CD4-positive, alpha-beta T cell treated with Interleukin-15 for 1 hour (primary cell): Measurements from ENCODE around the gene OR14J1.
"Not testable (repeated sequence)": the region's sequence is repeated elsewhere in the genome, so short reads cannot be mapped to it uniquely, and the experiment has no call there.

Source experiments
- DNase-seq: peaks from one replicate; pipeline ENCODE4 v3.0.0-alpha.2; 2020

OR14J1 gene, protein sequence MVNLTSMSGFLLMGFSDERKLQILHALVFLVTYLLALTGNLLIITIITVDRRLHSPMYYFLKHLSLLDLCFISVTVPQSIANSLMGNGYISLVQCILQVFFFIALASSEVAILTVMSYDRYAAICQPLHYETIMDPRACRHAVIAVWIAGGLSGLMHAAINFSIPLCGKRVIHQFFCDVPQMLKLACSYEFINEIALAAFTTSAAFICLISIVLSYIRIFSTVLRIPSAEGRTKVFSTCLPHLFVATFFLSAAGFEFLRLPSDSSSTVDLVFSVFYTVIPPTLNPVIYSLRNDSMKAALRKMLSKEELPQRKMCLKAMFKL

DNA sequence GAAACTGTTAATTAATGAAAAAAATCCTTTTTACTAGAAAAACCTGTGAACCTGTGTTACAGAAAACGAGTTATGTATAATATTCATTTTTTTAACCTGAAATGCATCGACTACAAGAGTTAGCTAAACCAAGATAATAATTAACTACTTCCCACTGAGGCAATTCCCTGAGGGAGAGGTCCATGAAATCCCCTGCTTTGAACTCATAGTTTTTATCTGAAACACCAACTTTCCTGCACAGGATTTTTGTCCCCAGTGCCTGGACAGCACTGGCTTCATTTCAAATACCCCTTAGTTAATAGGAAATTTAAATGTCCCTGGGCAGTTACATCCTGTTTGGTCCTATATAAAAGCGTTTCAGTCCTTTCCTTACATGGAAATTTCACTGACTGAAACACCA lies at the start of gene OR14J1:
TSS of gene OR14J1 (plus strand) at position 386 of the 400 bp plus-strand sequence. CDS start 4,989 bp downstream, outside the sequence.
- no peak for DNase-seq

DNA sequence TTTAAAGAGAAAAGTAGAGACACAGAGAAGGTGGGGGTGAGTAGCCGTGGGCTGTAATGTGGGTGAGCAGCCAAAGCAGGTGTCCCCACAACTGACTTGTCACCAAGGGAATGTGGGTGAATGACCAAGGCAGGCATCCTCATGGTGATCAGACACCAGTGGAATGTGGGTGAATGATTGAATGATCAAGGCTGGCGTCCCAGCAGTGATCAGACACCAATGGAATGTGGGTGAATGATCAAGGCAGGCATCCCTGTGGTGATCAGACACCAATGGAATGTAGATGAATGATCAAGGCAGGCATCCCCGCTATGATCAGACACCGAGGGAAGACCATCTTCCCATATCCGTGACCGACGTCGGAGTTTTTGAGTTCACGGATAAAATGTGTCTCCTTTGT lies 49.8 kb upstream of the OR14J1 start:
- DNase-seq = no peak

DNA sequence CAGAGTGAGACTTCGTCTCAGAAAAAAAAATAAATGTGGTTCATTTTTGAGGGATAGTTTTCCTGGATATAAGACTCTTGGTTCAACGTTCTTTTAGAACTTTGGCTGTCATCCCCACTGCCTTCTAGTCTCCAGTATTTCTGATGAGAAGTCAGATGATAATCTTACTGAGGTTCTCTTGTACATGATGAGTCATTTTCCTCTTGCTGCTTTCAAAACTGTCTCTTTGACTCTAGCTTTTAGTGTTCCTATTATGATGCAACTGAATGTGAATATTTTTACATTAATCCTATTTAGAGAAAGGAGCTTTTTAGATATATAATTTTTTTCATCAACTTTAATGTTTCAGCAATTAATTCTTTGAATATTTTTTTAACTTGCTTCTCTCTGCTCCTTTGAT lies 46.0 kb upstream of the OR14J1 start:
- DNase-seq = no peak

DNA sequence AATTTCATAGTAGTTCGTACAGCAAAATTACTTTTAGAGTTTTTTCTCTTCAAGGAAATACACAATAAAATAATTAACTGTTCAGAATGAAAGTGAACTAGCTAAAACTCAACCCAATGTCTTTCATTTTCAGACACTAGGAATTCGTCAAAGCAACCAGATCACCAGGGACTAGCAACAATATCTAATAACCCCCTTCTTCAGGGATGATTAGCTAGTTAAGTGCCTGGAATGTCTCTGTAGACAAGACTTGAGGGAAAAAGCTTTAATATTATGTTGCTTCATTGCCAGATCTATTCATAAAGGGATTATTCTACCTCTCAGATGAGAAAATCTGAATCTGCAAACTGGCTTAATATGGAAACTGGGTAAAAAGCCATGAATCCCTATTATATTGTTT lies 41.8 kb upstream of the OR14J1 start:
- DNase-seq = no peak

DNA sequence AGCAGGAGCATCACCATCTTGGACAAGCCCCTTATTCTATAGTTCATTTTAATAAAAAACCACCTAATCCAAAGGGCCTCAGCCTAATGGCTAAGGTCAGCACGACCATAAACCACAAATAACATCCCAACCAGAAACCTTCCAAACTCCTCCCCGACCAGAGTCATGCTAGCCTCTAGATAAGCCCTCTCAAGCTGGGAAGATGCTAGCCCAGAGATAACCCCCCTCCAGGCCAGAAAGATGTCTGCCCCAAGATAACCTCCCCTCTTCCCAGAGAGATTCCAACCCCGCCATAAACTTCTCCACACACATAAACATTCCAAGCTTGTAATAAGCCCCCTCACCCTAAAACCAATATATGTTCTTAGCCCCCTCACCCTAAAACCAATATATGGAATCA lies 38.5 kb upstream of the OR14J1 start:
- DNase-seq = no peak

DNA sequence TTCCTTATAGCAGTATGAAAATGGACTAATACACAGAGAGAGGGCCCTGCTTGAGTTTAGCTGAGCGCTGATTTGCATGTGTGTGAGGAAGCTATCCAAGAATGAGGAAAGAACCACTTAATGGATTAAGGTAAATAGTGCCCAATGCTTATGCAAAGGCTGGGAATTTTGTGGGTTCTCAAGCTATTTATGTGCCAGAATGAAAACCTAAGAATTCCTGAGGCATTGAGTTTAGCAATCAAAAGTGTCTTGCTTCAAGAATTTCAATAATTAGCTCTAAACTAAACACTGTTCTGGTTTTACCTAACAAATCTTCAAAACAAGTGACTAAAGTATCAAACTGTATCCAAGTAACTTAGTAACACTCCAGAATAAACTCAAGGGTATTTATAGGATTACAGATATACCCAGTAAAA lies 7.0 kb upstream of the OR14J1 start:
- DNase-seq = no peak

DNA sequence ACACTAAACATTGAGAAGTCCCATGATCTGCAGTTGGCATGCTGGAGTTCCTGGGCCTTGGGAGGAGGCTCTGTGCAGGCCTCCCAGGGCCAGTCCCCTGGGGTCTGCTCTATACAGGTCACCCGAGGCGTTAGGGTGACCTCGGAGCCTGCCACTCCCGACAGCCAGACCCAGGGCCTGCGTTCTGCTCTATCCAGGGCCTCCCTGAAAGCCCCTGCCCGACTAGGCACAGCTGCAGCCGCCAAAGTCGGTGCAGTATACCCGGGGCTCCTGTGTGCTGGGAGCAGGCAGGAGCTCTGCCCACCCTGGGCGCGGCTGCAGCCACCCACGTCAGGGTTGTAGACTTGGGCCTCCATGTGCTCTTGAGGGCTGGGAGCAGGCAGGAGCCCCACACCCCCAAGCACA lies 6.3 kb upstream of the OR14J1 start:
- no peak for DNase-seq

DNA sequence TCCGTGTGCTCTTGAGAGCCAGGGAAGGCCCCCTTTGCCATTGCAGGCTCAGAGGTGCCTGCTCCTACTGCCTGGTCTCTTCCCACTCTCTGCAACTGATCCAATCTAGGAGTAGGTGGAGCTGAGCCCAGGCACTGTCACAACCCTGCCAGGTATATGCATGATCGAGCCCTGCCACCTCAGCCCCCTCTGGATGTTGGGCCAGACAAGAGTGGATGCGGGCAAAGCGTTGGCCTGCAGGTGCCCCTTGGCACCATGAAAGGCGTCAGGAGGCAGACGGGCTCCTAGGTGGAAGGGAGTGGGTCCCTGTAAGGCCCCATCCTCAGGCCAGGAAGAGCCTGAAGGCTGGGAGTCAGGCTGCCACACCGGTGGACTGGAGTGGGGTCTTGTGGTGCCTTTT lies 5.9 kb upstream of the OR14J1 start:
- no peak for DNase-seq

DNA sequence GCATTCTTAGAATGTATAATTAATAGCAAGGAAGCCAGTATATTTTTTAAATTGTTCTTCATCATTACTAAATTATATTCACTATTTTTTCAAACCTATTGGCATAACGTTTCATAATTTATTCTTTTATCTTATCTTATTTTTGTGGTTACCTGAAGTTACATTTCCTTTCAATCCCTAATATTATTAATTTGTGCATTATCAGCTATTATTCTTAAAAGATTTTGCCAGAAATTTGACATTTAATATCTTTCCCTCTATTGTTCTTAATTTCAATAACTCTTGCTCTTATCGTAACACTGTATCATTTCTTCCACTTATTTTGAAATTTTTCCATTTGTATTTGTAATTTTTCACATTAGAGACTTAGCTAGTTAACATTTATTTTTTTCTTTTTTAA lies 18.4 kb downstream of the OR14J1 start:
- DNase-seq = no peak

DNA sequence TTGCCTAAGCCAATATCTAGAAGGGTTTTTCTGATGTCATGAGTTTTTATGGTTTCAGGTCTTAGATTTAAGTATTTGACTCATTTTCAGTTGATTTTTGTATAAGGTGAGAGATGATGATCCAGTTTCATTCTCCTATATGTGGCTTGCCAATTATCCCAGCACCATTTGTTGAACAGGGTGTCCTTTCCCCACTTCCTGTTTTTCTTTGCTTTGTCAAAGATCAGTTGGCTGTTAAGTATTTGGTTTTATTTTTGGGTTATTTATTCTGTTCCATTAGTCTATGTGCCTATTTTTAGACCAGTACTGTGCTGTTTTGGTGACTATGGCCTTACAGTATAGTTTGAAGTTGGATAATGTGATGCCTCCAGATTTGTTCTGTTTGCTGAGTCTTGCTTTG lies 21.8 kb downstream of the OR14J1 start:
- DNase-seq = not testable (repeated sequence)

DNA sequence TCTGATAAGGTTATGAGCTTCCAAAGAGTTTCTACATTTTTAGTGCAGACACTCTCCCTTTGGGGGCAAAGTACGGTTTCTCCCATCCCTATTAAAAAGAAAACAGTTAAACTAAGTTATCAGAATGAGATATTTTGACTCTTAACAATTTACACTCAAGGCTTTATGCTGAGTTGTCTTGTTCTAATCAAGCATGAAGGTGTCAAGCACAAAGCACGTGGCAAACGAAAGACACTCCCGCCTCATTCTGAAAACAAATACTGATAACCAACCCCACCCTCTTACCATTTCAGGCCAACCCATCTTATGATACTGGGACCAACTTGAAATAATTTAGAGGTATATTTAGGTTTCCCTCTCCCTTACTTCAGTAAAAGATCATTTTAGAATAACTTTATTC lies 24.3 kb downstream of the OR14J1 start:
- no peak for DNase-seq

DNA sequence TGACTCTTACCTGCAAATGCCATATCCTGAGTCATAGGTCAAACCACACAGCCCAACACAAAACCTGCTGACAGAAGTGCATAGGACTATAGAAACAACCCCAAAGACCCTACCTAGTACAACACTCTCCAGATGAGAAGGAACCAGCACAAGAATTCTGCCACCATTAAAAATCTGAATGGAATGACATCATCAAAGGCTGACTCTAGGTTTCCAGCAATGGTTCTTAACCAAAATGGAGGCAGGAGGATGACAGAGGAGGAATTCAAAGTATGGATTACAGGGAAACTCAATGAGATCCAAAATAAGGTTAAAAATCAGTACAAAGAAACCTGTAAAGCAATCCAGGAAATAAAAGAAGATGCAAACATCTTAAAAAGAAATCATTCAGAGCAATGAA lies 31.2 kb downstream of the OR14J1 start:
- DNase-seq = no peak

DNA sequence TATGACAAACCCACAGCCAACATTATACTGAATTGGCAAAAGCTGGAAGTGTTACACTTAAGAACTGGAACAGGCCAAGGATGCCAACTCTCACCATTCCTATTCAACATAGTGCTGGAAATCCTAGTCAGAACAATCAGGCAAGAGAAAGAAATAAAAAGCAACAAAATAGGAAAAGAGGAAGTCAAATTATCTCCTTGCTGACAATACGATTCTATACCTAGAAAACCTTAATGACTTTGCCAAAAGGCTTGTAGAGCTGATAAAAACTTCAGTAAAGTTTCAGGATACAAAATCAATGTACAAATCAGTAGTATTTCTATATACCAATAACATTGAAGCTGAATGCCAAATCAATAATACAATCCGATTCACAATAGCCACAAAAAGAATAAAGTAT lies 34.8 kb downstream of the OR14J1 start:
- no peak for DNase-seq

DNA sequence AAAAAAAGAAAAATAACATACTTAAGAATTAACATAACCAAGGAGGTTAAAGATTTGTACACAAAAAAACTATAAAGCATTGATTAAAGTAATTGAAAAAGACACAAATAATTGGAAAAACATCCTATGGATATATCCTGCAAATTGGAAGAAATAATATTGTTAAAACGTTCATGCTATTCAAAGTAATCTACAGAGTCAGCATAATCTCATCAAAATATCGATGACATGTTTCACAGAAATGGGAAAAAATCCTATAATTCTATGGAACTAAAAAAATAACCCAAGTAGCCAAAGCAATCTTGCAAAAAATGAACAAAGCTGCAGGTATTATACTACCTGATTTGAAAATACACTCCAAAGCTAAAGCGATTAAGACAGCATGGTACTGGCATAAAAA lies 43.9 kb downstream of the OR14J1 start:
- no peak for DNase-seq

DNA sequence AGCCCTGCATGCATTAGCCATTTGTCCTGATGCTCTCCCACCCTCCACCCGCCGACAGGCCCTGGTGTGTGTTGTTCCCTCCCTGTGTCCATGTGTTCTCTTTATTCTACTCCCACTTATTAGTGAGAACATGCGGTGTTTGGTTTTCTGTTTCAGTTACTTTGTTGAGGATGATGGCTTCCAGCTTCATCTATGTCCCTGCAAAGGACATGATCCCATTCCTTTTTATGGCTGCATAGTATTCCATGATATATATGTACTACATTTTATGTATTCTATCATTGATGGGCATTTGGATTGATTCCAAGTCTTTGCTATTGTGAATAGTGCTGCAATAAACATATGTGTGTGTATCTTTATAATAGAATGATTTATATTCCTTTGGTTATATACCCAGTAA lies 47.8 kb downstream of the OR14J1 start:
- DNase-seq = not testable (repeated sequence)

DNA sequence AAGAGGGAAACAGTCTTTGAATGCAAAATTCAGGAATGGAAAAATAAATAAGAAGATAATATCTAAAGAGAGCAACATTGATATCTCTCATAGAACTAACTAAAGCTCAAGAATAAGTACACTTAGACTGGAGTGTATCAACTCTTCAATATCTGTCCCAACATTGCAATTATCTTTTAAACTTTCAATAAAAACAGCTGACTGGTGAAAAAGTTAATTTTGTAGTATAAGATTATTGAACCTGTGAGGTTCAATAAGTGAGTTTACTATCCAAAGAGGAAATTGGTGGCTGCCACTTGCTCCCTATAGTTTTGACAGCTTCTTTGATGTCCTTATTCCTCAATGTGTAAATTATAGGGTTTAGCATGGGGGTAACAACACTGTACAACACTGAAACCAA lies 53.5 kb downstream of the OR14J1 start:
- DNase-seq = no peak

DNA sequence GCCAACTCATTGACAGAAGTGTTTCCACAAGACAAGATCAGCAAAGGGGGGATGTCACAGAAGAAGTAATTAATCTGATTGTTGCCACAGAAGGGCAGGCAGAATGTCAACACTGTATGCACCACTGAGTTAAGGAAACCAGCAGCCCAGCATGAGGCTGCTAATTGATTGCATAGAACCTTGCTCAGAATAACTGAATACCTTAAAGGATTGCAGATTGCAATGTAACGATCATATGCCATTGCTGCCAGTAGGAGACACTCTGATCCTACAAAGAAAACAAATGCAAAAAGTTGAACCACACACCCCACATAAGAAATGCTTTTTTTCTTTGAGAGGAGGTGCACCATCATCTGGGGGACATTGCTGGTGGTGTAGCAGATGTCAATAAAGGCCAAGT lies 54.1 kb downstream of the OR14J1 start:
- no peak for DNase-seq
